HepG2 (cell line): Measurements from ENCODE around the gene MTMR6. TPM values are rescaled to one million over a fixed set of nuclear protein-coding genes. Genes with fewer than 3 reads are reported as not detected.

Source experiments
- ATAC-seq: fragments of 200-7000 bp; cut with Tn5 transposase; 3 replicates; pipeline ENCODE4 v1.9.1; 2020; ENCODE audit warnings: mild to moderate bottlenecking, moderate library complexity
- BruUV-seq: library from RNA; stranded (reverse); fragments of 400-500 nt; replicated peaks from 2 replicates; lab custom pipeline; 2021; lab: Mats Ljungman, UMichigan
- CTCF ChIA-PET: fragments of 300-600 bp; formaldehyde crosslinking; extraction: SDS; loops from one replicate; lab custom pipeline; 2021; ENCODE audit warnings: low total read pairs, inconsistent platforms, low intra/inter-chr PET ratio; lab: Yijun Ruan, JAX
- POLR2A ChIA-PET: fragments of 350-600 bp; sonication (Branson Sonifier 250); formaldehyde crosslinking; loops from one replicate; lab custom pipeline; 2020; ENCODE audit warnings: antibody characterized with exemption, inconsistent platforms; lab: Yijun Ruan, JAX
- DNase-seq: peaks from one replicate; pipeline ENCODE4 v3.0.0-alpha.2; 2015; ENCODE audit warnings: low spot score
- FAIRE-seq: peaks from 3 replicates; lab custom pipeline; 2011; peaks lifted over from hg19 to GRCh38; lab: Jason Lieb, UNC
- H2AFZ ChIP-seq: one replicate; pipeline ENCODE4 v1.6.1; 2011; ENCODE audit warnings: low read length, inconsistent platforms
- H3K27ac ChIP-seq: fragments of 300-600 bp; 3 replicates; pipeline ENCODE4 v1.8.0; 2011; ENCODE audit warnings: mixed run types, mild to moderate bottlenecking, mixed read lengths, low read length, inconsistent platforms; ENCODE audit not compliant: insufficient read depth; ENCODE audit errors: extremely low read length
- H3K27me3 ChIP-seq, 2 experiments: fragments of 200-600 bp in 1 of 2; 2 replicates in 1 of 2; 3 replicates in 1 of 2; pipeline versions ENCODE4 v1.6.0 to v1.8.0; 2011; ENCODE audit warnings: low read length in 2 of 2, mild to moderate bottlenecking in 2 of 2, moderate library complexity in 2 of 2, inconsistent platforms in 1 of 2; ENCODE audit not compliant: insufficient read depth in 2 of 2, control insufficient read depth in 1 of 2
- H3K36me3 ChIP-seq, 2 experiments: fragments of 200-600 bp in 1 of 2; replicated peaks in 1 of 2; 2 replicates in 1 of 2; 3 replicates in 1 of 2; pipeline versions ENCODE4 v1.5.1 to v1.8.0; 2011; ENCODE audit warnings: low read length in 2 of 2, inconsistent platforms in 1 of 2; ENCODE audit not compliant: insufficient read depth in 2 of 2, control insufficient read depth in 1 of 2
- H3K4me1 ChIP-seq: 2 replicates; pipeline ENCODE4 v1.5.1; 2012; ENCODE audit warnings: low read length, inconsistent platforms; ENCODE audit not compliant: insufficient read depth
- H3K4me2 ChIP-seq: 2 replicates; pipeline ENCODE4 v1.6.0; 2011; ENCODE audit warnings: low read depth, low read length, inconsistent platforms
- H3K4me3 ChIP-seq, 3 experiments: fragments of 200-600 bp in 1 of 3; sonication (generic), shearing (Covaris generic) in 1 of 3; replicated peaks in 1 of 3; 2 replicates each; pipeline ENCODE4 v1.5.1; 2011 to 2016; ENCODE audit warnings: low read length in 3 of 3, inconsistent platforms in 2 of 3, low read depth in 2 of 3, mild to moderate bottlenecking in 2 of 3, control low read depth in 1 of 3, mixed read lengths in 1 of 3; ENCODE audit not compliant: insufficient read depth in 1 of 3
- H3K79me2 ChIP-seq: one replicate; pipeline ENCODE4 v1.6.1; 2011; ENCODE audit warnings: low read length, inconsistent platforms; ENCODE audit not compliant: insufficient read depth
- H3K9ac ChIP-seq: 2 replicates; pipeline ENCODE4 v1.6.0; 2011; ENCODE audit warnings: mild to moderate bottlenecking, low read depth, low read length, inconsistent platforms; ENCODE audit not compliant: insufficient read depth
- H3K9me3 ChIP-seq: 2 replicates; pipeline ENCODE4 v1.5.1; 2012; ENCODE audit warnings: mild to moderate bottlenecking, low read length
- H4K20me1 ChIP-seq: 2 replicates; pipeline ENCODE4 v1.6.0; 2011; ENCODE audit warnings: inconsistent platforms, mild to moderate bottlenecking, low read length, moderate library complexity; ENCODE audit not compliant: insufficient read depth
- CCAR2 ChIP-seq: fragments of 200-400 bp; formaldehyde crosslinking; optimal IDR thresholded peaks from 2 replicates; pipeline ENCODE3; 2018; ENCODE audit warnings: low read depth, mild to moderate bottlenecking, low read length, moderate library complexity
- CREM ChIP-seq, 2 experiments: sonication (generic) in 1 of 2; formaldehyde crosslinking in 1 of 2; IDR thresholded peaks; 2 replicates each; pipeline versions ENCODE4 v1.4.0 to v1.6.1; 2016 to 2020; ENCODE audit warnings: antibody characterized with exemption in 1 of 2, mild to moderate bottlenecking in 1 of 2, missing genetic modification reagents in 1 of 2
- FOXO1 ChIP-seq: sonication (generic); formaldehyde crosslinking; IDR thresholded peaks from 2 replicates; pipeline ENCODE4 v1.4.0; 2020; ENCODE audit warnings: missing genetic modification reagents
- GATAD1 ChIP-seq: IDR thresholded peaks from 2 replicates; pipeline ENCODE4 v1.6.1; 2016; ENCODE audit warnings: missing genetic modification reagents, missing compliant biosample characterization
- JUN ChIP-seq: sonication (generic); formaldehyde crosslinking; IDR thresholded peaks from 2 replicates; pipeline ENCODE4 v1.4.0; 2020; ENCODE audit warnings: mild to moderate bottlenecking, missing genetic modification reagents
- MZF1 ChIP-seq: sonication (generic); formaldehyde crosslinking; IDR thresholded peaks from 2 replicates; pipeline ENCODE4 v1.8.1; 2023; ENCODE audit warnings: mild to moderate bottlenecking, missing genetic modification reagents, borderline replicate concordance
- NCOR1 ChIP-seq: fragments of 200-600 bp; sonication (generic); IDR thresholded peaks from 2 replicates; pipeline ENCODE4 v1.7.0; 2017; ENCODE audit warnings: antibody characterized with exemption, low read length, borderline replicate concordance
- NFYC ChIP-seq: IDR thresholded peaks from 2 replicates; pipeline ENCODE4 v1.6.1; 2016; ENCODE audit warnings: missing genetic modification reagents, missing compliant biosample characterization
- NPAS2 ChIP-seq: sonication (generic); formaldehyde crosslinking; IDR thresholded peaks from 2 replicates; pipeline ENCODE4 v1.8.0; 2022; ENCODE audit warnings: mild to moderate bottlenecking, missing genetic modification reagents, borderline replicate concordance
- POLR2G ChIP-seq: fragments of 200-400 bp; formaldehyde crosslinking; IDR thresholded peaks from 2 replicates; pipeline ENCODE4 v1.6.1; 2018; ENCODE audit warnings: mild to moderate bottlenecking, low read depth, low read length, moderate library complexity
- RAD21 ChIP-seq: fragments of 450-650 bp; formaldehyde crosslinking; IDR thresholded peaks from 2 replicates; pipeline ENCODE4 v1.5.0; 2020; ENCODE audit warnings: mild to moderate bottlenecking
- ZNF567 ChIP-seq: sonication (generic); formaldehyde crosslinking; IDR thresholded peaks from 2 replicates; pipeline ENCODE4 v1.8.1; 2023; ENCODE audit warnings: mild to moderate bottlenecking, missing genetic modification reagents, borderline replicate concordance
- ZNF746 ChIP-seq: sonication (generic); formaldehyde crosslinking; IDR thresholded peaks from 2 replicates; pipeline ENCODE4 v1.8.0; 2022; ENCODE audit warnings: mild to moderate bottlenecking, missing genetic modification reagents
- ZSCAN25 ChIP-seq: sonication (generic); formaldehyde crosslinking; IDR thresholded peaks from 2 replicates; pipeline ENCODE4 v1.8.0; 2022; ENCODE audit warnings: mild to moderate bottlenecking, missing genetic modification reagents
- WGBS: methylation state at CpG from one replicate; pipeline ENCODE4 v1.1.6; 2017; ENCODE audit warnings: low lambda C conversion rate; 5-methylcytosine and 5-hydroxymethylcytosine counted together
- in situ Hi-C: cut with HindIII; loops from 2 replicates; pipeline ENCODE4 v1.10.0; 2017; ENCODE audit warnings: low pct_unique_long_range_greater_than_20kb; ENCODE audit not compliant: extremely low pct_ligation_motif_present
- intact Hi-C: fragments of 100-400 bp; cut with micrococcal nuclease; formaldehyde crosslinking; loops from one replicate; pipeline ENCODE4 v1.10.0; 2022; ENCODE audit not compliant: unreplicated experiment
- polyA plus RNA-seq, 8 experiments: library from polyadenylated mRNA; depleted of rRNA in 3 of 8; stranded (reverse) in 7 of 8; unstranded in 1 of 8; fragments of >200 nt; fragmentation: Illumina TruSeq in 4 of 8; extraction: Trizol in 4 of 8; gene quantifications; 2 replicates each; pipeline versions ENCODE4 v1.2.1 to v1.2.3, GENCODE V29; 2011 to 2016; ENCODE audit warnings: low read depth in 4 of 8, missing spikeins in 1 of 8, mixed read lengths in 1 of 8; ENCODE audit not compliant: insufficient read depth in 1 of 8
- total RNA-seq, 5 experiments: library from RNA; depleted of rRNA; stranded (reverse); fragments of >200 nt; fragmentation: Illumina TruSeq; extraction: Trizol; gene quantifications; 2 replicates each; pipeline ENCODE4 v1.2.3, GENCODE V29; 2016; ENCODE audit warnings: low read depth in 1 of 5
- TF ChIP-seq, protein P1 (sequence below): sonication (generic); formaldehyde crosslinking; IDR thresholded peaks from 2 replicates; pipeline ENCODE4 v1.5.0; 2020; ENCODE audit warnings: mild to moderate bottlenecking, missing genetic modification reagents
- TF ChIP-seq, protein P2 (sequence below): sonication (generic); formaldehyde crosslinking; IDR thresholded peaks from 2 replicates; pipeline ENCODE4 v1.4.0; 2020; ENCODE audit warnings: missing genetic modification reagents
- TF ChIP-seq, protein P3 (sequence below): sonication (generic); formaldehyde crosslinking; IDR thresholded peaks from 2 replicates; pipeline ENCODE4 v1.4.0; 2020; ENCODE audit warnings: missing genetic modification reagents, borderline replicate concordance

Gene MTMR6
- total and polyA plus RNA-seq, 2 of the 13 experiments (the other 11 are each of a cell fraction or from before 2014, with no cell fraction given) = 3.4 to 7.8 TPM

DNA sequence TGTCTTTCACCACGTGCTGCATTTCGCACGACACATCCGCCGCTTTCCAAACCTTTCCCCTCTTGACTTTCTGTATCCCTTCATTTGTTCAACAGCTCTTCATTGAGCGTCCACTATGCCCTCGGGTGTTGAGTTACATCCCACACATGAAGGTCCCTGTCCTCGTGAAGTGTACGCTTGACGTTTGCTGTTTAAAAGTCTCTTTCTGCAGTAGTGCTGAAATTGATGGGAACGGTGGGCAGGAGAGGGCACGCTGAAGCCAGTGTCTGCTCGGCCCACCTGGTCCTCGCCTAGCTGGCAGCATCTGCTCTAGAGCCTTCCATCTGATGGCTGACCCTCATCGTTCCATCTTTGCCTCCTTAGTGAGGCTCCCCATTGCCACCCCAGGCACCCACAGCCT lies 59.6 kb downstream of the MTMR6 start:
- no peak for TF ChIP-seq NFYC (CRISPR knock-in tag)
- no peak for TF ChIP-seq RAD21
- TF ChIP-seq, protein P1, sequence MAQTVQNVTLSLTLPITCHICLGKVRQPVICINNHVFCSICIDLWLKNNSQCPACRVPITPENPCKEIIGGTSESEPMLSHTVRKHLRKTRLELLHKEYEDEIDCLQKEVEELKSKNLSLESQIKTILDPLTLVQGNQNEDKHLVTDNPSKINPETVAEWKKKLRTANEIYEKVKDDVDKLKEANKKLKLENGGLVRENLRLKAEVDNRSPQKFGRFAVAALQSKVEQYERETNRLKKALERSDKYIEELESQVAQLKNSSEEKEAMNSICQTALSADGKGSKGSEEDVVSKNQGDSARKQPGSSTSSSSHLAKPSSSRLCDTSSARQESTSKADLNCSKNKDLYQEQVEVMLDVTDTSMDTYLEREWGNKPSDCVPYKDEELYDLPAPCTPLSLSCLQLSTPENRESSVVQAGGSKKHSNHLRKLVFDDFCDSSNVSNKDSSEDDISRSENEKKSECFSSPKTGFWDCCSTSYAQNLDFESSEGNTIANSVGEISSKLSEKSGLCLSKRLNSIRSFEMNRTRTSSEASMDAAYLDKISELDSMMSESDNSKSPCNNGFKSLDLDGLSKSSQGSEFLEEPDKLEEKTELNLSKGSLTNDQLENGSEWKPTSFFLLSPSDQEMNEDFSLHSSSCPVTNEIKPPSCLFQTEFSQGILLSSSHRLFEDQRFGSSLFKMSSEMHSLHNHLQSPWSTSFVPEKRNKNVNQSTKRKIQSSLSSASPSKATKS = no peak
- TF ChIP-seq GATAD1 (CRISPR knock-in tag) = no peak
- no peak for TF ChIP-seq CREM (IDR thresholded peaks at IDR 0.05)
- TF ChIP-seq CREM (CRISPR knock-in tag; IDR thresholded peaks at IDR 0.05) = no peak
- TF ChIP-seq NCOR1 = no peak
- no peak for TF ChIP-seq CCAR2
- TF ChIP-seq POLR2G = no peak
- no peak for TF ChIP-seq JUN (CRISPR knock-in tag)
- TF ChIP-seq MZF1 (CRISPR knock-in tag) = no peak
- TF ChIP-seq, protein P2, sequence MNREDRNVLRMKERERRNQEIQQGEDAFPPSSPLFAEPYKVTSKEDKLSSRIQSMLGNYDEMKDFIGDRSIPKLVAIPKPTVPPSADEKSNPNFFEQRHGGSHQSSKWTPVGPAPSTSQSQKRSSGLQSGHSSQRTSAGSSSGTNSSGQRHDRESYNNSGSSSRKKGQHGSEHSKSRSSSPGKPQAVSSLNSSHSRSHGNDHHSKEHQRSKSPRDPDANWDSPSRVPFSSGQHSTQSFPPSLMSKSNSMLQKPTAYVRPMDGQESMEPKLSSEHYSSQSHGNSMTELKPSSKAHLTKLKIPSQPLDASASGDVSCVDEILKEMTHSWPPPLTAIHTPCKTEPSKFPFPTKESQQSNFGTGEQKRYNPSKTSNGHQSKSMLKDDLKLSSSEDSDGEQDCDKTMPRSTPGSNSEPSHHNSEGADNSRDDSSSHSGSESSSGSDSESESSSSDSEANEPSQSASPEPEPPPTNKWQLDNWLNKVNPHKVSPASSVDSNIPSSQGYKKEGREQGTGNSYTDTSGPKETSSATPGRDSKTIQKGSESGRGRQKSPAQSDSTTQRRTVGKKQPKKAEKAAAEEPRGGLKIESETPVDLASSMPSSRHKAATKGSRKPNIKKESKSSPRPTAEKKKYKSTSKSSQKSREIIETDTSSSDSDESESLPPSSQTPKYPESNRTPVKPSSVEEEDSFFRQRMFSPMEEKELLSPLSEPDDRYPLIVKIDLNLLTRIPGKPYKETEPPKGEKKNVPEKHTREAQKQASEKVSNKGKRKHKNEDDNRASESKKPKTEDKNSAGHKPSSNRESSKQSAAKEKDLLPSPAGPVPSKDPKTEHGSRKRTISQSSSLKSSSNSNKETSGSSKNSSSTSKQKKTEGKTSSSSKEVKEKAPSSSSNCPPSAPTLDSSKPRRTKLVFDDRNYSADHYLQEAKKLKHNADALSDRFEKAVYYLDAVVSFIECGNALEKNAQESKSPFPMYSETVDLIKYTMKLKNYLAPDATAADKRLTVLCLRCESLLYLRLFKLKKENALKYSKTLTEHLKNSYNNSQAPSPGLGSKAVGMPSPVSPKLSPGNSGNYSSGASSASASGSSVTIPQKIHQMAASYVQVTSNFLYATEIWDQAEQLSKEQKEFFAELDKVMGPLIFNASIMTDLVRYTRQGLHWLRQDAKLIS (CRISPR knock-in tag) = no peak
- no peak for TF ChIP-seq ZNF746 (CRISPR knock-in tag)
- TF ChIP-seq, protein P3, sequence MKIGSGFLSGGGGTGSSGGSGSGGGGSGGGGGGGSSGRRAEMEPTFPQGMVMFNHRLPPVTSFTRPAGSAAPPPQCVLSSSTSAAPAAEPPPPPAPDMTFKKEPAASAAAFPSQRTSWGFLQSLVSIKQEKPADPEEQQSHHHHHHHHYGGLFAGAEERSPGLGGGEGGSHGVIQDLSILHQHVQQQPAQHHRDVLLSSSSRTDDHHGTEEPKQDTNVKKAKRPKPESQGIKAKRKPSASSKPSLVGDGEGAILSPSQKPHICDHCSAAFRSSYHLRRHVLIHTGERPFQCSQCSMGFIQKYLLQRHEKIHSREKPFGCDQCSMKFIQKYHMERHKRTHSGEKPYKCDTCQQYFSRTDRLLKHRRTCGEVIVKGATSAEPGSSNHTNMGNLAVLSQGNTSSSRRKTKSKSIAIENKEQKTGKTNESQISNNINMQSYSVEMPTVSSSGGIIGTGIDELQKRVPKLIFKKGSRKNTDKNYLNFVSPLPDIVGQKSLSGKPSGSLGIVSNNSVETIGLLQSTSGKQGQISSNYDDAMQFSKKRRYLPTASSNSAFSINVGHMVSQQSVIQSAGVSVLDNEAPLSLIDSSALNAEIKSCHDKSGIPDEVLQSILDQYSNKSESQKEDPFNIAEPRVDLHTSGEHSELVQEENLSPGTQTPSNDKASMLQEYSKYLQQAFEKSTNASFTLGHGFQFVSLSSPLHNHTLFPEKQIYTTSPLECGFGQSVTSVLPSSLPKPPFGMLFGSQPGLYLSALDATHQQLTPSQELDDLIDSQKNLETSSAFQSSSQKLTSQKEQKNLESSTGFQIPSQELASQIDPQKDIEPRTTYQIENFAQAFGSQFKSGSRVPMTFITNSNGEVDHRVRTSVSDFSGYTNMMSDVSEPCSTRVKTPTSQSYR = no peak
- TF ChIP-seq ZSCAN25 (CRISPR knock-in tag) = no peak
- no peak for TF ChIP-seq FOXO1
- no peak for TF ChIP-seq ZNF567 (CRISPR knock-in tag)
- TF ChIP-seq NPAS2 (CRISPR knock-in tag) = no peak
- in situ Hi-C loops = no loop called here
- BruUV-seq = no TSS peak
- Histone ChIP-seq H3K27ac (no peak overlapping the region), H3K4me3 (no peak overlapping the region), H3K9ac (no peak overlapping the region), H3K27me3 (peaks cover 2 to 64% of the 10 kb centered on the region in 2 experiments), H4K20me1 (no peaks in the 10 kb centered on the region), H2AFZ (no peak overlapping the region), H3K9me3 (no peaks in the 10 kb centered on the region), H3K79me2 (no peaks in the 10 kb centered on the region), H3K4me1 (no peaks in the 10 kb centered on the region), H3K36me3 (no peaks in the 10 kb centered on the region), H3K4me2 (no peak overlapping the region)
- WGBS = 44% methylated on average over 15 of the region's 15 CpGs
- ATAC-seq (no peak), DNase-seq (no peak), FAIRE-seq (no peak)
- intact Hi-C loops = no loop called here
- POLR2A ChIA-PET = no interaction called here
- CTCF ChIA-PET = no interaction called here
